IMR-90 (cell line): ENCODE results near the gene SCGB1C2. TPM values are rescaled to one million over a fixed set of nuclear protein-coding genes. Genes with fewer than 3 reads are reported as not detected.

ENCODE experiments used
- ATAC-seq: fragments of 200-7000 bp; cut with Tn5 transposase; 2 replicates; pipeline ENCODE4 v1.9.1; 2020; ENCODE audit warnings: low read depth, mild to moderate bottlenecking, moderate library complexity
- BruUV-seq: library from RNA; stranded (reverse); fragments of 400-500 nt; replicated peaks from 2 replicates; lab custom pipeline; 2021; lab: Mats Ljungman, UMichigan
- CTCF ChIA-PET: fragments of 300-600 bp; formaldehyde crosslinking; extraction: SDS; loops from one replicate; lab custom pipeline; 2021; ENCODE audit warnings: antibody characterized with exemption; lab: Yijun Ruan, JAX
- POLR2A ChIA-PET: fragments of 300-600 bp; sonication (Branson Sonifier 250); formaldehyde crosslinking; loops from one replicate; lab custom pipeline; 2022; ENCODE audit warnings: antibody characterized with exemption; ENCODE audit not compliant: unreplicated experiment; lab: Charles Lee
- DNase-seq: peaks from one replicate; pipeline ENCODE4 v3.0.0; 2013
- H2AFZ ChIP-seq: replicated peaks from 2 replicates; pipeline ENCODE3; 2013; ENCODE audit warnings: low read length, mild to moderate bottlenecking; ENCODE audit not compliant: poor library complexity
- H2AK5ac ChIP-seq: 2 replicates; pipeline ENCODE4 v1.6.1; 2013; ENCODE audit warnings: low read depth, low read length, inconsistent platforms
- H2AK9ac ChIP-seq: replicated peaks from 2 replicates; pipeline ENCODE3; 2013; ENCODE audit warnings: mild to moderate bottlenecking, low read depth, low read length, moderate library complexity; ENCODE audit not compliant: poor library complexity
- H2BK120ac ChIP-seq: 2 replicates; pipeline ENCODE4 v1.6.1; 2013; ENCODE audit warnings: low read depth, low read length, inconsistent platforms
- H2BK15ac ChIP-seq: 3 replicates; pipeline ENCODE4 v1.6.1; 2013; ENCODE audit warnings: low read depth, low read length, inconsistent platforms
- H2BK20ac ChIP-seq: 2 replicates; pipeline ENCODE4 v1.6.1; 2013; ENCODE audit warnings: low read depth, mild to moderate bottlenecking, inconsistent platforms, low read length, moderate library complexity
- H2BK5ac ChIP-seq: 2 replicates; pipeline ENCODE4 v1.6.1; 2013; ENCODE audit warnings: mild to moderate bottlenecking, low read depth, low read length, inconsistent platforms; ENCODE audit not compliant: poor library complexity, severe bottlenecking
- H3K14ac ChIP-seq: replicated peaks from 2 replicates; pipeline ENCODE4 v1.6.1; 2013; ENCODE audit warnings: low read depth, low read length, inconsistent platforms
- H3K18ac ChIP-seq: 2 replicates; pipeline ENCODE4 v1.6.1; 2013; ENCODE audit warnings: low read depth, low read length, control low read depth
- H3K23ac ChIP-seq: 2 replicates; pipeline ENCODE4 v1.6.1; 2013; ENCODE audit warnings: low read depth, low read length, inconsistent platforms
- H3K27ac ChIP-seq: 2 replicates; pipeline ENCODE4 v1.5.1; 2013; ENCODE audit warnings: mild to moderate bottlenecking, control low read depth, low read length; ENCODE audit not compliant: insufficient read depth
- H3K27me3 ChIP-seq: 2 replicates; pipeline ENCODE4 v1.6.1; 2013; ENCODE audit warnings: low read length; ENCODE audit not compliant: control insufficient read depth, insufficient read depth
- H3K36me3 ChIP-seq: 2 replicates; pipeline ENCODE4 v1.6.1; 2013; ENCODE audit warnings: low read length, mixed read lengths; ENCODE audit not compliant: control insufficient read depth, insufficient read depth
- H3K4ac ChIP-seq: 2 replicates; pipeline ENCODE4 v1.6.1; 2013; ENCODE audit warnings: low read depth, low read length, inconsistent platforms
- H3K4me1 ChIP-seq: 2 replicates; pipeline ENCODE4 v1.6.1; 2013; ENCODE audit warnings: low read length, mixed read lengths; ENCODE audit not compliant: control insufficient read depth, insufficient read depth
- H3K4me2 ChIP-seq: 2 replicates; pipeline ENCODE4 v1.6.1; 2013; ENCODE audit warnings: low read depth, mild to moderate bottlenecking, control low read depth, low read length, moderate library complexity
- H3K4me3 ChIP-seq: 2 replicates; pipeline ENCODE4 v1.5.1; 2013; ENCODE audit warnings: low read depth, mild to moderate bottlenecking, control low read depth, low read length, moderate library complexity; ENCODE audit not compliant: insufficient read depth
- H3K56ac ChIP-seq: 2 replicates; pipeline ENCODE4 v1.6.1; 2013; ENCODE audit warnings: low read length, inconsistent platforms; ENCODE audit not compliant: insufficient read depth; ENCODE audit errors: extremely low read depth
- H3K79me1 ChIP-seq, 2 experiments: 2 replicates each; pipeline ENCODE4 v1.6.1; 2013; ENCODE audit warnings: low read length in 2 of 2, inconsistent platforms in 1 of 2, low read depth in 1 of 2
- H3K9ac ChIP-seq: 2 replicates; pipeline ENCODE4 v1.6.1; 2013; ENCODE audit warnings: low read depth, low read length, control low read depth
- H3K9me1 ChIP-seq: 2 replicates; pipeline ENCODE4 v1.6.1; 2013; ENCODE audit warnings: low read length, inconsistent platforms; ENCODE audit not compliant: insufficient read depth
- H3K9me3 ChIP-seq: 2 replicates; pipeline ENCODE4 v1.6.1; 2013; ENCODE audit warnings: low read length; ENCODE audit not compliant: control insufficient read depth, insufficient read depth
- H4K20me1 ChIP-seq: 2 replicates; pipeline ENCODE4 v1.6.1; 2013; ENCODE audit warnings: low read length, inconsistent platforms; ENCODE audit not compliant: insufficient read depth
- H4K5ac ChIP-seq: 2 replicates; pipeline ENCODE4 v1.6.1; 2013; ENCODE audit warnings: mild to moderate bottlenecking, low read depth, low read length, control low read depth
- H4K8ac ChIP-seq, 2 experiments: 2 replicates each; pipeline ENCODE4 v1.6.1; 2013; ENCODE audit warnings: low read depth in 2 of 2, low read length in 2 of 2, control low read depth in 1 of 2, inconsistent platforms in 1 of 2
- H4K91ac ChIP-seq: 2 replicates; pipeline ENCODE4 v1.6.1; 2013; ENCODE audit warnings: low read depth, low read length, inconsistent platforms; ENCODE audit not compliant: insufficient read depth
- CHD1 ChIP-seq: IDR thresholded peaks from 2 replicates; pipeline ENCODE4 v1.6.1; 2012; ENCODE audit warnings: low read depth, low read length, improper control_type of control experiment
- CTCF ChIP-seq: conservative IDR thresholded peaks from 2 replicates; pipeline ENCODE4 v1.5.1; 2012; ENCODE audit warnings: mild to moderate bottlenecking, low read depth, low read length, improper control_type of control experiment
- ELK1 ChIP-seq: fragments of 150-350 bp; IDR thresholded peaks from 2 replicates; pipeline ENCODE4 v1.6.1; 2016; ENCODE audit warnings: low read depth, mild to moderate bottlenecking, low read length, moderate library complexity, borderline replicate concordance
- FOS ChIP-seq: fragments of 150-350 bp; IDR thresholded peaks from 2 replicates; pipeline ENCODE4 v1.6.1; 2016; ENCODE audit warnings: low read depth, low read length
- MAFK ChIP-seq: IDR thresholded peaks from 2 replicates; pipeline ENCODE4 v1.6.1; 2012; ENCODE audit warnings: low read depth, low read length, improper control_type of control experiment
- MAZ ChIP-seq: IDR thresholded peaks from 2 replicates; pipeline ENCODE4 v1.6.1; 2012; ENCODE audit warnings: low read depth, mild to moderate bottlenecking, low read length, improper control_type of control experiment, moderate library complexity, borderline replicate concordance
- NFE2L2 ChIP-seq: fragments of 150-350 bp; IDR thresholded peaks from 2 replicates; pipeline ENCODE4 v1.6.1; 2016; ENCODE audit warnings: low read depth, mild to moderate bottlenecking, low read length
- RCOR1 ChIP-seq: IDR thresholded peaks from 2 replicates; pipeline ENCODE4 v1.6.1; 2012; ENCODE audit warnings: mild to moderate bottlenecking, low read length, improper control_type of control experiment; ENCODE audit not compliant: insufficient replicate concordance
- RFX5 ChIP-seq: IDR thresholded peaks from 2 replicates; pipeline ENCODE4 v1.8.0; 2012; ENCODE audit warnings: low read depth, mild to moderate bottlenecking, low read length, moderate library complexity
- USF2 ChIP-seq: fragments of 150-350 bp; IDR thresholded peaks from 2 replicates; pipeline ENCODE4 v1.6.1; 2017; ENCODE audit warnings: mild to moderate bottlenecking, antibody characterized with exemption, low read length, low read depth
- WGBS, 2 experiments: methylation state at CpG; one replicate each; pipeline versions ENCODE4 v1.1.5 to v1.1.7; 2013; ENCODE audit warnings: missing lambda C conversion rate in 2 of 2; ENCODE audit not compliant: insufficient read length in 1 of 2; ENCODE audit errors: extremely low coverage in 2 of 2; 5-methylcytosine and 5-hydroxymethylcytosine counted together
- dilution Hi-C: fragments of 300-500 bp; cut with HindIII; formaldehyde crosslinking; loops from one replicate; pipeline ENCODE4 v1.14.3; 2018; ENCODE audit warnings: low sequenced_read_pairs; ENCODE audit not compliant: unreplicated experiment
- in situ Hi-C: fragments of 300-500 bp; cut with MboI; formaldehyde crosslinking; loops from 3 replicates; pipeline ENCODE4 v1.14.3; 2019; ENCODE audit warnings: low sequenced_read_pairs, inconsistent platforms, mixed read lengths
- intact Hi-C: fragments of 100-400 bp; cut with micrococcal nuclease; formaldehyde crosslinking; loops from 2 replicates; pipeline ENCODE4 v1.10.0; 2022
- polyA plus RNA-seq, 3 experiments: library from polyadenylated mRNA; depleted of rRNA; stranded (reverse); fragments of >200 nt; gene quantifications; 2 replicates each; pipeline ENCODE4 v1.2.3, GENCODE V29; 2012; ENCODE audit warnings: low replicate concordance in 1 of 3
- total RNA-seq: library from RNA; depleted of rRNA; stranded (reverse); fragments of >200 nt; gene quantifications from 2 replicates; pipeline ENCODE4 v1.2.3, GENCODE V29; 2012

SCGB1C2 gene
- total and polyA plus RNA-seq, 2 of the 4 experiments (the other 2 are of a cell fraction): not detected

- H3K56ac ChIP-seq: no peak overlapping the region
- H2BK15ac ChIP-seq: no peak overlapping the region
- 80% methylated on average over 21 of the region's 28 CpGs; no CpG with 5 or more reads in 1 of the 2 experiments for WGBS, 2 experiments
- ChIA-PET POLR2A (no interaction called here), CTCF (no interaction called here)
- H2BK120ac ChIP-seq: no peak overlapping the region
- no peak overlapping the region for H2AK5ac ChIP-seq
- no peak for ATAC-seq
- H4K8ac ChIP-seq: no peak overlapping the region
- no peaks in the 10 kb centered on the region for H3K9me3 ChIP-seq
- DNase-seq: no peak
- intact Hi-C loops: no loop called here
- no peak overlapping the region for H3K27ac ChIP-seq
- H3K4me2 ChIP-seq: no peak overlapping the region
- H2AK9ac ChIP-seq: no peak overlapping the region
- H3K27me3 ChIP-seq: peaks cover 10% of the 10 kb centered on the region; the same call in 1 of the 2 replicates
- in situ Hi-C loops: no loop called here
- no peak overlapping the region for H2BK5ac ChIP-seq
- H3K4me3 ChIP-seq: no peak overlapping the region
- H3K14ac ChIP-seq: no peak overlapping the region
- no peaks in the 10 kb centered on the region for H3K79me1 ChIP-seq
- H4K91ac ChIP-seq: no peak overlapping the region
- H3K9me1 ChIP-seq: no peaks in the 10 kb centered on the region
- H2AFZ ChIP-seq: no peak overlapping the region
- H4K20me1 ChIP-seq: no peaks in the 10 kb centered on the region
- peaks cover 2% of the 10 kb centered on the region; the same call in 1 of the 2 replicates for H3K4me1 ChIP-seq
- H3K23ac ChIP-seq: no peak overlapping the region
- H3K9ac ChIP-seq: no peak overlapping the region
- H3K36me3 ChIP-seq: no peaks in the 10 kb centered on the region; the same call in 1 of the 2 replicates
- no peak overlapping the region for H3K4ac ChIP-seq
- no peak for TF ChIP-seq MAZ
- TF ChIP-seq RFX5: no peak
- TF ChIP-seq CTCF: no peak
- no peak for TF ChIP-seq RCOR1
- TF ChIP-seq MAFK: no peak
- TF ChIP-seq NFE2L2: no peak
- TF ChIP-seq USF2: no peak
- TF ChIP-seq ELK1: no peak
- TF ChIP-seq FOS: no peak
- TF ChIP-seq CHD1: no peak
- dilution Hi-C loops: no loop called here
- H3K18ac ChIP-seq: no peak overlapping the region
- BruUV-seq: no TSS peak
- H2BK20ac ChIP-seq: no peak overlapping the region
- no peak overlapping the region for H4K5ac ChIP-seq
Measured at GRCh38 chr17:156094-156621, 18.8 kb downstream of the SCGB1C2 start.
